K562 (cell line): ENCODE results near the gene CBFA2T3. TPM values are rescaled to one million over a fixed set of nuclear protein-coding genes. Genes with fewer than 3 reads are reported as not detected.

Source experiments
- BHLHE40 ChIP-seq: IDR thresholded peaks from 2 replicates; pipeline ENCODE4 v1.6.1; 2011; ENCODE audit warnings: low read length, improper control_type of control experiment
- CBX5 ChIP-seq: IDR thresholded peaks from 2 replicates; pipeline ENCODE4 v1.6.1; 2014; ENCODE audit warnings: low read depth, borderline replicate concordance
- DPF2 ChIP-seq: fragments of 450-650 bp; IDR thresholded peaks from 2 replicates; pipeline ENCODE4 v1.6.1; 2016
- EP400 ChIP-seq: fragments of 450-650 bp; IDR thresholded peaks from 2 replicates; pipeline ENCODE4 v1.6.1; 2017; ENCODE audit warnings: antibody characterized with exemption, mild to moderate bottlenecking, moderate library complexity
- FOSL1 ChIP-seq: fragments of 200-800 bp; sonication (Bioruptor generic); conservative IDR thresholded peaks from 2 replicates; pipeline ENCODE4 v1.6.1; 2016; ENCODE audit warnings: missing genetic modification characterization, missing compliant biosample characterization
- GATAD2A ChIP-seq: fragments of 450-650 bp; IDR thresholded peaks from 2 replicates; pipeline ENCODE4 v1.6.1; 2017
- HLTF ChIP-seq: fragments of 450-650 bp; IDR thresholded peaks from 2 replicates; pipeline ENCODE4 v1.6.1; 2016
- IFI16 ChIP-seq: fragments of 250-450 bp; sonication (Bioruptor Pico); IDR thresholded peaks from 2 replicates; pipeline ENCODE4 v2.1.2; 2022; ENCODE audit warnings: mild to moderate bottlenecking, inconsistent platforms
- L3MBTL2 ChIP-seq: fragments of 450-650 bp; IDR thresholded peaks from 2 replicates; pipeline ENCODE4 v1.6.1; 2016; ENCODE audit warnings: mild to moderate bottlenecking, moderate library complexity
- MBD2 ChIP-seq: sonication (generic); IDR thresholded peaks from 2 replicates; pipeline ENCODE4 v1.6.1; 2016; ENCODE audit warnings: low read depth, borderline replicate concordance
- MTA3 ChIP-seq: fragments of 450-650 bp; formaldehyde crosslinking; IDR thresholded peaks from 2 replicates; pipeline ENCODE4 v1.6.1; 2017; ENCODE audit warnings: mild to moderate bottlenecking, borderline replicate concordance
- NUFIP1 ChIP-seq: fragments of 450-650 bp; IDR thresholded peaks from 2 replicates; pipeline ENCODE4 v1.6.1; 2018; ENCODE audit not compliant: partially characterized antibody
- SMARCA4 ChIP-seq: fragments of 450-650 bp; IDR thresholded peaks from 2 replicates; pipeline ENCODE4 v1.6.1; 2016
- SPI1 ChIP-seq: IDR thresholded peaks from 2 replicates; pipeline ENCODE4 v1.6.1; 2011; ENCODE audit warnings: low read depth, low read length, control low read depth, borderline replicate concordance
- SRF ChIP-seq, 2 experiments: fragments of 250-450, 450-650 bp in 1 of 2; sonication (Bioruptor Pico) in 1 of 2; sonication (generic) in 1 of 2; formaldehyde crosslinking; IDR thresholded peaks; 2 replicates each; pipeline versions ENCODE4 v1.5.0 to v1.5.1; 2020 to 2022; ENCODE audit warnings: mild to moderate bottlenecking in 1 of 2, missing genetic modification reagents in 1 of 2
- STAG1 ChIP-seq: sonication (generic); formaldehyde crosslinking; IDR thresholded peaks from 2 replicates; pipeline ENCODE4 v1.5.0; 2020; ENCODE audit warnings: missing genetic modification reagents, borderline replicate concordance
- ZNF408 ChIP-seq: fragments of 250-450 bp; sonication (Bioruptor Pico); IDR thresholded peaks from 2 replicates; pipeline ENCODE4 v1.4.0; 2020; ENCODE audit warnings: low read depth, mild to moderate bottlenecking, moderate library complexity
- ZNF586 ChIP-seq: fragments of 450-650 bp; formaldehyde crosslinking; conservative IDR thresholded peaks from 2 replicates; pipeline ENCODE4 v1.4.0; 2020; ENCODE audit warnings: mild to moderate bottlenecking, moderate library complexity
- polyA plus RNA-seq, 8 experiments: library from polyadenylated mRNA; depleted of rRNA in 4 of 8; stranded (reverse) in 5 of 8; unstranded in 3 of 8; fragments of >200 nt; fragmentation: Nextera tagmentation in 2 of 8; fragmentation: Illumina TruSeq in 1 of 8; extraction: Ambion mirVana in 2 of 8; extraction: Trizol in 1 of 8; gene quantifications; 2 replicates each; pipeline versions ENCODE4 v1.2.1 to v1.2.3, GENCODE V29; 2011 to 2014; ENCODE audit warnings: inconsistent platforms in 1 of 8, missing spikeins in 1 of 8
- total RNA-seq, 7 experiments: library from RNA; depleted of rRNA in 6 of 7; stranded (reverse); fragments of >200 nt in 6 of 7; fragmentation: Illumina TruSeq in 2 of 7; extraction: Trizol in 2 of 7; gene quantifications; 2 replicates each; pipeline versions ENCODE4 v1.2.1 to v1.2.3, GENCODE V29; 2011 to 2021; ENCODE audit warnings: low replicate concordance in 1 of 7
- TF ChIP-seq, protein P1 (sequence below), 2 experiments: fragments of 450-650 bp in 1 of 2; sonication (generic) in 1 of 2; formaldehyde crosslinking in 1 of 2; IDR thresholded peaks in 1 of 2; conservative IDR thresholded peaks in 1 of 2; 2 replicates each; pipeline versions ENCODE4 v1.6.1 to v1.8.1; 2016 to 2023; ENCODE audit warnings: mild to moderate bottlenecking in 2 of 2, moderate library complexity in 2 of 2, inconsistent platforms in 1 of 2, missing genetic modification reagents in 1 of 2
- TF ChIP-seq, protein P2 (sequence below): fragments of 200-800 bp; sonication (Bioruptor generic); IDR thresholded peaks from 2 replicates; pipeline ENCODE4 v1.6.1; 2017; ENCODE audit warnings: missing genetic modification characterization, missing compliant biosample characterization
- TF ChIP-seq, protein P3 (sequence below): sonication (generic); formaldehyde crosslinking; IDR thresholded peaks from 2 replicates; pipeline ENCODE4 v1.8.1; 2023; ENCODE audit warnings: mild to moderate bottlenecking, missing genetic modification reagents
- TF ChIP-seq, protein P4 (sequence below): fragments of 250-450 bp; sonication (Bioruptor Pico); IDR thresholded peaks from 2 replicates; pipeline ENCODE4 v1.5.1; 2021; ENCODE audit warnings: mild to moderate bottlenecking
- TF ChIP-seq, protein P5 (sequence below): sonication (generic); formaldehyde crosslinking; IDR thresholded peaks from 2 replicates; pipeline ENCODE4 v1.9.0; 2022; ENCODE audit warnings: mild to moderate bottlenecking, missing genetic modification reagents

The CBFA2T3 gene
- total and polyA plus RNA-seq, 9 of the 15 experiments (the other 6 are each of a cell fraction or from before 2014, with no cell fraction given) = 2.3 to 145 (median 6.7) TPM

DNA sequence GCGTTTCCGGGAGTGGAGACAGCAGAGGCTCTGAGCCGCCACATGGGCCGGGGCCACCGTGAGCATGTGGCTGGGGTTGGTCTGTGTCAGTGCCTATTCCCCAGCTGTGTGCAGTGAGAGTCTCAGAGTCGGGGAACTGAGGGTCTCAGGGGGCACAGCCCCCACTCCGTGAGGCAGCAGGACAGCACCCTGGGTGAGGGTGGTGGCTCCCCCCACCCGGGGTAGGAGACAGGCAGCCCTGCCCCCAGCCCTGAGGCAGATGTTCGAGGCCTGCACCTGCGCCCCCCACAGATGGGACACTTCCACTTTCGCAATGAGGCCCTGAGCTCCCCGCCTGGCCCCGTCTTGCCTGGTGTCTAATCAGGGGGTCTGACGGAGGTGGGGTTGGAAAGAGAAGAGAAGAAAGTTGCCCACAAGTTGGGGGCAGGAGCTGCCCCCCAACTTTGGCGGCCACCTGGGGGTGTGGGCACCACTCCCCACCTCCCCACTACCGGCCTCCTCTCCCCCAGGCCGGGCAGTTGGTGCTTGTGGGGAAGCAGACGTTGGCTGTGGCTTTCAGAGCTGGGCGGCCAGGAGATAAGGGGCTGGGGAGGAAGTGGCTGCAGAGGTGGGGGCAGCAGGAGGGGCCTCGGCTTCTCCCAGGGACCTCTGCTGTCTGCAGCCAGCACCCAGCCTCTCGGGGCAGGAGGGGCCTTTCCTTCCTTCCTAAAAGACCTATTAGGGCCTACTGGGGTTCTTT lies 1.8 kb upstream of the CBFA2T3 start (continued):
- peak in 1 of 2 experiments; percentile 34; a peak in 1 of 4 replicates for TF ChIP-seq SRF (CRISPR knock-in tag; IDR thresholded peaks at IDR 0.05)
- TF ChIP-seq SPI1 = peak; percentile 98
- peak; percentile 96 for TF ChIP-seq GATAD2A
- TF ChIP-seq SMARCA4 = peak; percentile 77
- no peak for TF ChIP-seq HLTF
- TF ChIP-seq, protein P1, sequence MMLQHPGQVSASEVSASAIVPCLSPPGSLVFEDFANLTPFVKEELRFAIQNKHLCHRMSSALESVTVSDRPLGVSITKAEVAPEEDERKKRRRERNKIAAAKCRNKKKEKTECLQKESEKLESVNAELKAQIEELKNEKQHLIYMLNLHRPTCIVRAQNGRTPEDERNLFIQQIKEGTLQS (IDR thresholded peaks at IDR 0.05) = peak; percentile 28; the same call in 1 of the 2 replicates
- TF ChIP-seq, protein P1 (CRISPR knock-in tag; conservative IDR thresholded peaks at IDR 0.05) = no peak
- TF ChIP-seq MBD2 = peak; percentile 91
- TF ChIP-seq BHLHE40 = peak; percentile 44; the same call in 1 of the 2 replicates
- TF ChIP-seq, protein P2, sequence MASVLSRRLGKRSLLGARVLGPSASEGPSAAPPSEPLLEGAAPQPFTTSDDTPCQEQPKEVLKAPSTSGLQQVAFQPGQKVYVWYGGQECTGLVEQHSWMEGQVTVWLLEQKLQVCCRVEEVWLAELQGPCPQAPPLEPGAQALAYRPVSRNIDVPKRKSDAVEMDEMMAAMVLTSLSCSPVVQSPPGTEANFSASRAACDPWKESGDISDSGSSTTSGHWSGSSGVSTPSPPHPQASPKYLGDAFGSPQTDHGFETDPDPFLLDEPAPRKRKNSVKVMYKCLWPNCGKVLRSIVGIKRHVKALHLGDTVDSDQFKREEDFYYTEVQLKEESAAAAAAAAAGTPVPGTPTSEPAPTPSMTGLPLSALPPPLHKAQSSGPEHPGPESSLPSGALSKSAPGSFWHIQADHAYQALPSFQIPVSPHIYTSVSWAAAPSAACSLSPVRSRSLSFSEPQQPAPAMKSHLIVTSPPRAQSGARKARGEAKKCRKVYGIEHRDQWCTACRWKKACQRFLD (CRISPR knock-in tag) = peak; percentile 93
- TF ChIP-seq FOSL1 (tag) = peak; percentile 40; the same call in 1 of the 2 replicates
- no peak for TF ChIP-seq STAG1 (CRISPR knock-in tag)
- TF ChIP-seq, protein P3, sequence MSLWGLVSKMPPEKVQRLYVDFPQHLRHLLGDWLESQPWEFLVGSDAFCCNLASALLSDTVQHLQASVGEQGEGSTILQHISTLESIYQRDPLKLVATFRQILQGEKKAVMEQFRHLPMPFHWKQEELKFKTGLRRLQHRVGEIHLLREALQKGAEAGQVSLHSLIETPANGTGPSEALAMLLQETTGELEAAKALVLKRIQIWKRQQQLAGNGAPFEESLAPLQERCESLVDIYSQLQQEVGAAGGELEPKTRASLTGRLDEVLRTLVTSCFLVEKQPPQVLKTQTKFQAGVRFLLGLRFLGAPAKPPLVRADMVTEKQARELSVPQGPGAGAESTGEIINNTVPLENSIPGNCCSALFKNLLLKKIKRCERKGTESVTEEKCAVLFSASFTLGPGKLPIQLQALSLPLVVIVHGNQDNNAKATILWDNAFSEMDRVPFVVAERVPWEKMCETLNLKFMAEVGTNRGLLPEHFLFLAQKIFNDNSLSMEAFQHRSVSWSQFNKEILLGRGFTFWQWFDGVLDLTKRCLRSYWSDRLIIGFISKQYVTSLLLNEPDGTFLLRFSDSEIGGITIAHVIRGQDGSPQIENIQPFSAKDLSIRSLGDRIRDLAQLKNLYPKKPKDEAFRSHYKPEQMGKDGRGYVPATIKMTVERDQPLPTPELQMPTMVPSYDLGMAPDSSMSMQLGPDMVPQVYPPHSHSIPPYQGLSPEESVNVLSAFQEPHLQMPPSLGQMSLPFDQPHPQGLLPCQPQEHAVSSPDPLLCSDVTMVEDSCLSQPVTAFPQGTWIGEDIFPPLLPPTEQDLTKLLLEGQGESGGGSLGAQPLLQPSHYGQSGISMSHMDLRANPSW = no peak
- TF ChIP-seq, protein P4, sequence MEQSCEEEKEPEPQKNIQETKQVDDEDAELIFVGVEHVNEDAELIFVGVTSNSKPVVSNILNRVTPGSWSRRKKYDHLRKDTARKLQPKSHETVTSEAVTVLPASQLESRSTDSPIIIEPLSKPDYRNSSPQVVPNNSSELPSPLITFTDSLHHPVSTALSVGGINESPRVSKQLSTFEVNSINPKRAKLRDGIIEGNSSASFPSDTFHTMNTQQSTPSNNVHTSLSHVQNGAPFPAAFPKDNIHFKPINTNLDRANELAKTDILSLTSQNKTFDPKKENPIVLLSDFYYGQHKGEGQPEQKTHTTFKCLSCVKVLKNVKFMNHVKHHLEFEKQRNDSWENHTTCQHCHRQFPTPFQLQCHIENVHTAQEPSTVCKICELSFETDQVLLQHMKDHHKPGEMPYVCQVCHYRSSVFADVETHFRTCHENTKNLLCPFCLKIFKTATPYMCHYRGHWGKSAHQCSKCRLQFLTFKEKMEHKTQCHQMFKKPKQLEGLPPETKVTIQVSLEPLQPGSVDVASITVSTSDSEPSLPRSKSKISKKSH (CRISPR knock-in tag) = 0 out of 2 replicates have a peak, but pooled peaks have one; percentile 8
- no peak for TF ChIP-seq NUFIP1
- TF ChIP-seq IFI16 (CRISPR knock-in tag) = 0 out of 2 replicates have a peak, but pooled peaks have one; percentile 29
- TF ChIP-seq ZNF408 (CRISPR knock-in tag) = no peak
- TF ChIP-seq, protein P5, sequence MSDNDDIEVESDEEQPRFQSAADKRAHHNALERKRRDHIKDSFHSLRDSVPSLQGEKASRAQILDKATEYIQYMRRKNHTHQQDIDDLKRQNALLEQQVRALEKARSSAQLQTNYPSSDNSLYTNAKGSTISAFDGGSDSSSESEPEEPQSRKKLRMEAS = peak; percentile 97
- TF ChIP-seq ZNF586 (CRISPR knock-in tag) = no peak
- peak; percentile 93 for TF ChIP-seq MTA3
- TF ChIP-seq L3MBTL2 = peak; percentile 83
- peak; percentile 92 for TF ChIP-seq DPF2
- TF ChIP-seq EP400 = peak; percentile 84
- TF ChIP-seq CBX5 = no peak
